Neural cell (in vitro differentiated cells): ENCODE measurements around the gene ODAD4. TPM values are rescaled to one million over a fixed set of nuclear protein-coding genes. Genes with fewer than 3 reads are reported as not detected.

ENCODE experiments used
- H2AFZ ChIP-seq: fragments of 200-600, 300-800 bp; sonication (generic), shearing (Covaris generic); 2 replicates; pipeline ENCODE4 v1.6.0; 2014; ENCODE audit warnings: low read depth, mild to moderate bottlenecking, antibody characterized with exemption, low read length, moderate library complexity
- H3F3A ChIP-seq: fragments of 200-600 bp; shearing (Covaris generic); 2 replicates; pipeline ENCODE4 v1.6.1; 2016; ENCODE audit warnings: mild to moderate bottlenecking, moderate library complexity, mixed read lengths, antibody characterized with exemption, low read length; ENCODE audit not compliant: insufficient read depth, poor library complexity, severe bottlenecking
- H3K27ac ChIP-seq: fragments of 200-600, 300-800 bp; sonication (generic), shearing (Covaris generic); 2 replicates; pipeline ENCODE4 v1.5.1; 2014; ENCODE audit warnings: mild to moderate bottlenecking, low read length, moderate library complexity
- H3K27me3 ChIP-seq: fragments of 300-800, 200-600 bp; sonication (generic), shearing (Covaris generic); 2 replicates; pipeline ENCODE4 v1.6.0; 2014; ENCODE audit warnings: mild to moderate bottlenecking, low read depth, low read length, moderate library complexity; ENCODE audit not compliant: insufficient read depth
- H3K36me3 ChIP-seq: fragments of 300-800, 200-600 bp; sonication (generic), shearing (Covaris generic); 2 replicates; pipeline ENCODE4 v1.5.1; 2014; ENCODE audit warnings: mild to moderate bottlenecking, antibody characterized with exemption, low read length, moderate library complexity; ENCODE audit not compliant: insufficient read depth
- H3K4me2 ChIP-seq: fragments of 300-800, 200-600 bp; sonication (generic), shearing (Covaris generic); 2 replicates; pipeline ENCODE4 v1.6.0; 2014; ENCODE audit warnings: mild to moderate bottlenecking, low read length
- H3K4me3 ChIP-seq: fragments of 300-800, 200-600 bp; sonication (generic), shearing (Covaris generic); 2 replicates; pipeline ENCODE4 v1.5.1; 2014; ENCODE audit warnings: mild to moderate bottlenecking, low read length, moderate library complexity
- H3K79me2 ChIP-seq: fragments of 200-600 bp; shearing (Covaris generic); replicated peaks from 2 replicates; pipeline ENCODE4 v1.6.0; 2014; ENCODE audit warnings: mild to moderate bottlenecking, low read length, moderate library complexity; ENCODE audit not compliant: insufficient read depth
- H3K9ac ChIP-seq: fragments of 300-800, 200-600 bp; sonication (generic), shearing (Covaris generic); 2 replicates; pipeline ENCODE4 v1.6.1; 2016; ENCODE audit warnings: mild to moderate bottlenecking, low read length, mixed read lengths
- H3K9me2 ChIP-seq: fragments of 200-600 bp; shearing (Covaris generic); 2 replicates; pipeline ENCODE4 v1.6.1; 2016; ENCODE audit warnings: mild to moderate bottlenecking, low read length, mixed read lengths; ENCODE audit not compliant: insufficient read depth
- H3K9me3 ChIP-seq: fragments of 200-600, 300-800 bp; sonication (generic), shearing (Covaris generic); 2 replicates; pipeline ENCODE4 v1.6.1; 2016; ENCODE audit warnings: mild to moderate bottlenecking, mixed run types, low read length, moderate library complexity, mixed read lengths
- H4K20me1 ChIP-seq: fragments of 200-600 bp; shearing (Covaris generic); 2 replicates; pipeline ENCODE4 v1.6.1; 2016; ENCODE audit warnings: mild to moderate bottlenecking, mixed run types; ENCODE audit not compliant: insufficient read depth
- EP300 ChIP-seq: fragments of 450-650 bp; conservative IDR thresholded peaks from 2 replicates; pipeline ENCODE4 v1.6.1; 2014; ENCODE audit warnings: antibody characterized with exemption, mild to moderate bottlenecking, moderate library complexity; ENCODE audit not compliant: poor library complexity, severe bottlenecking
- EZH2 ChIP-seq: fragments of 200-600, 300-800 bp; shearing (Covaris generic), sonication (generic); IDR thresholded peaks from 2 replicates; pipeline ENCODE4 v1.6.1; 2014; ENCODE audit warnings: antibody characterized with exemption, low read length, borderline replicate concordance, mild to moderate bottlenecking; ENCODE audit not compliant: insufficient read depth, poor library complexity, severe bottlenecking
- MXI1 ChIP-seq: fragments of 450-650 bp; conservative IDR thresholded peaks from 2 replicates; pipeline ENCODE4 v1.6.1; 2014; ENCODE audit warnings: antibody characterized with exemption, mild to moderate bottlenecking; ENCODE audit not compliant: poor library complexity, severe bottlenecking
- POLR2AphosphoS5 ChIP-seq: IDR thresholded peaks from 2 replicates; pipeline ENCODE4 v1.6.1; 2012
- RAD21 ChIP-seq: fragments of 450-650 bp; conservative IDR thresholded peaks from 2 replicates; pipeline ENCODE4 v1.6.1; 2014; ENCODE audit warnings: antibody characterized with exemption, mild to moderate bottlenecking, moderate library complexity
- SMC3 ChIP-seq: fragments of 450-650 bp; conservative IDR thresholded peaks from 2 replicates; pipeline ENCODE4 v1.6.1; 2014; ENCODE audit warnings: antibody characterized with exemption, mild to moderate bottlenecking, moderate library complexity; ENCODE audit not compliant: poor library complexity
- TAF1 ChIP-seq: IDR thresholded peaks from 2 replicates; pipeline ENCODE4 v1.6.1; 2012; ENCODE audit warnings: low read depth
- polyA plus RNA-seq: library from polyadenylated mRNA; depleted of rRNA; stranded (reverse); fragments of >200 nt; gene quantifications from 2 replicates; pipeline ENCODE4 v1.2.3, GENCODE V29; 2014
- TF ChIP-seq, protein P1 (sequence below): fragments of 450-650 bp; IDR thresholded peaks from 2 replicates; pipeline ENCODE4 v1.5.1; 2014; ENCODE audit warnings: antibody characterized with exemption, mild to moderate bottlenecking, moderate library complexity; ENCODE audit not compliant: poor library complexity, severe bottlenecking
- TF ChIP-seq, protein P2 (sequence below): IDR thresholded peaks from 2 replicates; pipeline ENCODE4 v1.6.1; 2012; ENCODE audit warnings: borderline replicate concordance

The ODAD4 gene
- polyA plus RNA-seq, 1 donor from 2014 or later, result 5.7 TPM

DNA sequence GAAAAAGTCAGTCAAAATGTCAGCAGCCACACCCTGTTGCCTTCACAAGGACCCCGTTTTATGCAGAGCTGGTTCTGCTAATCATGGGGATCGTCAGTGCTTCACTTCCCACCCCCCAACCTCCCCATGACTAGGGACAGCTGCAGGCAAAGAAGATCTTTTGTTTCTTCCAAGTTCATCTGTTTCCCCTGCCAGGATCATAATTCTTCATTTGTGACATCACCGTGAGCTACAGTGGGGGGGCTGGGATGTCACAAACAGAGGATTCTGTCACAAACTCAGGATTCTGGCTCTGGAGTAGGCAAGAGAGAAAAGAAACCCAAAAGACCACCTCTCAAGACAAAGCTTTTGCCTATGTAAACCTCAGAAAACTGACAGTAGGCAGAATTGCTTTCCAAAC is 62.2 kb downstream of the ODAD4 start:
- Histone ChIP-seq H3F3A (no peaks in the 10 kb centered on the region), H3K9me3 (no peaks in the 10 kb centered on the region), H4K20me1 (no peaks in the 10 kb centered on the region), H3K4me3 (no peak overlapping the region), H3K9me2 (no peaks in the 10 kb centered on the region), H2AFZ (no peak overlapping the region), H3K9ac (no peak overlapping the region), H3K27me3 (no peaks in the 10 kb centered on the region), H3K79me2 (no peaks in the 10 kb centered on the region), H3K4me2 (no peak overlapping the region), H3K36me3 (peaks cover 23% of the 10 kb centered on the region), H3K27ac (no peak overlapping the region)
- TF ChIP-seq, protein P1, sequence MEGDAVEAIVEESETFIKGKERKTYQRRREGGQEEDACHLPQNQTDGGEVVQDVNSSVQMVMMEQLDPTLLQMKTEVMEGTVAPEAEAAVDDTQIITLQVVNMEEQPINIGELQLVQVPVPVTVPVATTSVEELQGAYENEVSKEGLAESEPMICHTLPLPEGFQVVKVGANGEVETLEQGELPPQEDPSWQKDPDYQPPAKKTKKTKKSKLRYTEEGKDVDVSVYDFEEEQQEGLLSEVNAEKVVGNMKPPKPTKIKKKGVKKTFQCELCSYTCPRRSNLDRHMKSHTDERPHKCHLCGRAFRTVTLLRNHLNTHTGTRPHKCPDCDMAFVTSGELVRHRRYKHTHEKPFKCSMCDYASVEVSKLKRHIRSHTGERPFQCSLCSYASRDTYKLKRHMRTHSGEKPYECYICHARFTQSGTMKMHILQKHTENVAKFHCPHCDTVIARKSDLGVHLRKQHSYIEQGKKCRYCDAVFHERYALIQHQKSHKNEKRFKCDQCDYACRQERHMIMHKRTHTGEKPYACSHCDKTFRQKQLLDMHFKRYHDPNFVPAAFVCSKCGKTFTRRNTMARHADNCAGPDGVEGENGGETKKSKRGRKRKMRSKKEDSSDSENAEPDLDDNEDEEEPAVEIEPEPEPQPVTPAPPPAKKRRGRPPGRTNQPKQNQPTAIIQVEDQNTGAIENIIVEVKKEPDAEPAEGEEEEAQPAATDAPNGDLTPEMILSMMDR, result no peak
- TF ChIP-seq RAD21 (no peak), POLR2AphosphoS5 (no peak), MXI1 (no peak), SMC3 (no peak), EZH2 (no peak), EP300 (no peak), TAF1 (no peak)
- TF ChIP-seq, protein P2, sequence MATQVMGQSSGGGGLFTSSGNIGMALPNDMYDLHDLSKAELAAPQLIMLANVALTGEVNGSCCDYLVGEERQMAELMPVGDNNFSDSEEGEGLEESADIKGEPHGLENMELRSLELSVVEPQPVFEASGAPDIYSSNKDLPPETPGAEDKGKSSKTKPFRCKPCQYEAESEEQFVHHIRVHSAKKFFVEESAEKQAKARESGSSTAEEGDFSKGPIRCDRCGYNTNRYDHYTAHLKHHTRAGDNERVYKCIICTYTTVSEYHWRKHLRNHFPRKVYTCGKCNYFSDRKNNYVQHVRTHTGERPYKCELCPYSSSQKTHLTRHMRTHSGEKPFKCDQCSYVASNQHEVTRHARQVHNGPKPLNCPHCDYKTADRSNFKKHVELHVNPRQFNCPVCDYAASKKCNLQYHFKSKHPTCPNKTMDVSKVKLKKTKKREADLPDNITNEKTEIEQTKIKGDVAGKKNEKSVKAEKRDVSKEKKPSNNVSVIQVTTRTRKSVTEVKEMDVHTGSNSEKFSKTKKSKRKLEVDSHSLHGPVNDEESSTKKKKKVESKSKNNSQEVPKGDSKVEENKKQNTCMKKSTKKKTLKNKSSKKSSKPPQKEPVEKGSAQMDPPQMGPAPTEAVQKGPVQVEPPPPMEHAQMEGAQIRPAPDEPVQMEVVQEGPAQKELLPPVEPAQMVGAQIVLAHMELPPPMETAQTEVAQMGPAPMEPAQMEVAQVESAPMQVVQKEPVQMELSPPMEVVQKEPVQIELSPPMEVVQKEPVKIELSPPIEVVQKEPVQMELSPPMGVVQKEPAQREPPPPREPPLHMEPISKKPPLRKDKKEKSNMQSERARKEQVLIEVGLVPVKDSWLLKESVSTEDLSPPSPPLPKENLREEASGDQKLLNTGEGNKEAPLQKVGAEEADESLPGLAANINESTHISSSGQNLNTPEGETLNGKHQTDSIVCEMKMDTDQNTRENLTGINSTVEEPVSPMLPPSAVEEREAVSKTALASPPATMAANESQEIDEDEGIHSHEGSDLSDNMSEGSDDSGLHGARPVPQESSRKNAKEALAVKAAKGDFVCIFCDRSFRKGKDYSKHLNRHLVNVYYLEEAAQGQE, result no peak

DNA sequence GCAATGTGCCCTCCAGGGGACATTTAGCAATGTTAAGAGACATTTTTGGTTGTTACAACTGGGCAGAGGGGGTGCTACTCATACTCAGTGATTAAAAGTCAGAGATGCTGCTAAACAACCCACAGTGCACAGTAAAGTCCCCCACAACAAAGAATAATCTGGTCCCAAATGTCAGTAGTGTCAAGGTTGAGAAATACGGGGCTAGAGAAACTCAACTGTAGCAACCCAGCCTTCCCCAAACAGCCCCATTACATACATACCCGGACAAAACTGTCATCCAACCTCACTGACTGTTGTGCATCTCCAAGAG is 66.4 kb downstream of the ODAD4 start:
- no peak overlapping the region for H3K9ac ChIP-seq
- H3K9me3 ChIP-seq, result no peaks in the 10 kb centered on the region
- H3K36me3 ChIP-seq, result peaks cover 16% of the 10 kb centered on the region
- no peak overlapping the region for H3K4me3 ChIP-seq
- H2AFZ ChIP-seq, result no peak overlapping the region
- peaks cover 4% of the 10 kb centered on the region for H3K79me2 ChIP-seq
- H3K4me2 ChIP-seq, result no peak overlapping the region
- H3K27ac ChIP-seq, result no peak overlapping the region
- no peaks in the 10 kb centered on the region for H3K27me3 ChIP-seq
- H3F3A ChIP-seq, result no peaks in the 10 kb centered on the region
- H4K20me1 ChIP-seq, result no peaks in the 10 kb centered on the region
- H3K9me2 ChIP-seq, result no peaks in the 10 kb centered on the region
- TF ChIP-seq POLR2AphosphoS5, result no peak
- TF ChIP-seq, protein P2, result no peak
